Measurements from ENCODE around the gene ETHE1. TPM values are rescaled to one million over a fixed set of nuclear protein-coding genes. Genes with fewer than 3 reads are reported as not detected.

ETHE1 gene
- total RNA-seq, 3 donors from 2014 or later: 235 to 713 (median 450) TPM

DNA sequence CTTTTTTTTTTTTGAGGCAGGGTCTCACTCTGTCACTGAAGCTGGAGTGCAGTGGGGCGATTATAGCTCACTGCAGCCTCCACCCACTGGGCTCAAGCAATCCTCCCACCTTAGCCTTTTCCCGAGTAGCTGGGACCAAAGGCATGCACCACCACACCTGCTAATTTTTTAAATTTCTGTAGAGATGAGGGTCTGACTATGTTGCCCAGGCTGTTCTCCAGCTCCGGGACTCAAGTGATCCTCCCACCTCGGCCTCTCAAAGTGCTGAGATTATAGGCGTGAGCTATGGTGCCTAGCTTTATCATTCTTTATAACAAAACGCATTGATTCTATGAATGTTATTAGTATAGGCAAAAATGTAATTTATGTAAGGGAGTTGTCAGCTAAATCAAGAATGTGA lies 43.7 kb downstream of the ETHE1 start:
- Histone ChIP-seq H3K36me3 (ENCODE audit: low read depth) (no peaks in the 10 kb centered on the region), H3K9me3 (no peaks in the 10 kb centered on the region), H3K4me3 (no peak overlapping the region), H3K4me1 (ENCODE audit: low read depth) (no peaks in the 10 kb centered on the region)
- intact Hi-C loops (cut with DNase I, micrococcal nuclease): no loop called here
- DNase-seq (no peak), ATAC-seq (no peak)
- TF ChIP-seq, protein P1, sequence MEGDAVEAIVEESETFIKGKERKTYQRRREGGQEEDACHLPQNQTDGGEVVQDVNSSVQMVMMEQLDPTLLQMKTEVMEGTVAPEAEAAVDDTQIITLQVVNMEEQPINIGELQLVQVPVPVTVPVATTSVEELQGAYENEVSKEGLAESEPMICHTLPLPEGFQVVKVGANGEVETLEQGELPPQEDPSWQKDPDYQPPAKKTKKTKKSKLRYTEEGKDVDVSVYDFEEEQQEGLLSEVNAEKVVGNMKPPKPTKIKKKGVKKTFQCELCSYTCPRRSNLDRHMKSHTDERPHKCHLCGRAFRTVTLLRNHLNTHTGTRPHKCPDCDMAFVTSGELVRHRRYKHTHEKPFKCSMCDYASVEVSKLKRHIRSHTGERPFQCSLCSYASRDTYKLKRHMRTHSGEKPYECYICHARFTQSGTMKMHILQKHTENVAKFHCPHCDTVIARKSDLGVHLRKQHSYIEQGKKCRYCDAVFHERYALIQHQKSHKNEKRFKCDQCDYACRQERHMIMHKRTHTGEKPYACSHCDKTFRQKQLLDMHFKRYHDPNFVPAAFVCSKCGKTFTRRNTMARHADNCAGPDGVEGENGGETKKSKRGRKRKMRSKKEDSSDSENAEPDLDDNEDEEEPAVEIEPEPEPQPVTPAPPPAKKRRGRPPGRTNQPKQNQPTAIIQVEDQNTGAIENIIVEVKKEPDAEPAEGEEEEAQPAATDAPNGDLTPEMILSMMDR (IDR thresholded peaks at IDR 0.05): no peak

DNA sequence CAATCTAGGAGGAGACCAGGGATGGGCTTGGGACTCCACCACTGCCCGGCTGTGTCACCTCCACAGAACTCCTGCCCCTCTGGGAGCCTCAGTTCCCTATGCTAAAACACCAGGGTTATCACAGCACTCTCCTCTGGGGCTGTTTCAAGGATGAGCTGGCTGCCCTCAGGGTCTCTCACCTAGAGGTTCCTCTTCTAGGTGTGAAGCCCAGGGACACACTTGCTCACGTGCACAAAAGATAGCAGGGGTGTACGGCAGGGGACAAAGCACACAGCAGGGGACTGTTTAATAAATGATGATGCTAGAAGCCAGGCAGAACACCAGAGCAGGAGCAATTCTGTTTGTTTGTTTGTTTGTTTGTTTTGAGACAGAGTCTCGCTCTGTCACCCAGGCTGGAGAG lies 44.8 kb downstream of the ETHE1 start:
- TF ChIP-seq, protein P1 (IDR thresholded peaks at IDR 0.05): no peak
- no peak for ATAC-seq
- no peak for DNase-seq
- intact Hi-C loops (cut with DNase I, micrococcal nuclease): no loop called here
- Histone ChIP-seq H3K4me3 (no peak overlapping the region), H3K36me3 (ENCODE audit: low read depth) (no peaks in the 10 kb centered on the region), H3K4me1 (ENCODE audit: low read depth) (no peaks in the 10 kb centered on the region), H3K9me3 (no peaks in the 10 kb centered on the region)

DNA sequence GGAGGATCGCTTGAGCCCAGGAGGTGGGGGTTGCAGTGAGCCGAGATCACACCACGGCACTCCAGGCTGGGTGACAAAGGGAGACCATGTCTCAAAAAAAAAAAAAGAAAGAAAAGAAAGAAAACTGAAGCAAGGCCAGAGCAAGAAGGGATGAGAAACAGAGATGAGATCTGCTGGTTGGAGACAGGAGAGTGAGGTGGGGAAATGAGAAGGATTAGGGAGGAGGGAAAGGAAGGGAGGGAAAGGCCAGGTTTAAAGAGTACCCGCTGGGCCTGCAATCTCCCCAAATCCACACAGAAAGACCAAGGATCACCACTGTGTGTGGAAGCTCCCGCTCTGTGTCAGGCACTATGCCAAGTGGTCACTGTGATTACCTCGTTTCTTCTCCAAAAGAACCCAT lies 45.3 kb downstream of the ETHE1 start:
- TF ChIP-seq, protein P1 (IDR thresholded peaks at IDR 0.05): no peak
- Histone ChIP-seq H3K9me3 (no peaks in the 10 kb centered on the region), H3K36me3 (ENCODE audit: low read depth) (no peaks in the 10 kb centered on the region), H3K4me3 (no peak overlapping the region), H3K4me1 (ENCODE audit: low read depth) (no peaks in the 10 kb centered on the region)
- DNase-seq (no peak), ATAC-seq (no peak)
- intact Hi-C loops (cut with DNase I, micrococcal nuclease): no loop called here

DNA sequence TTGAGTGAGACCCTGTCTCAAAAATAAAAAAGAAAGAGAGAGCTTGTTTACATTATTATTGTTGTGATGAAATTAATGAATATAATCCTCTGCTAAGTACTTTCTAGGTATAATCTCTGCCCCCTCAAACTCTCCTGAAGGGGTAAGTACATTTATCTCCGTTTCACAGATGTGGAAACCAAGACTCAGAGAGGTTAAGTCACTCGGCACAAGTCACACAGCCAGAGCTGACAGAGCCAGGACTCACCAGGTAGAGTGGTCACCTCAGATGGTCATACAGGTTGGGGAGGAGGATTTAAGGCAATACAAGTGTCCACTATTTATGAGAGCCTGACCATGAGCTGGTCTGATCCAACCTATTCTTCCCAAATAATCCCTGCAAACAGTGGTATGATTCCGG lies 46.4 kb downstream of the ETHE1 start:
- H3K4me1 ChIP-seq (ENCODE audit: low read depth): no peaks in the 10 kb centered on the region
- no peak overlapping the region for H3K4me3 ChIP-seq
- TF ChIP-seq, protein P1 (IDR thresholded peaks at IDR 0.05): no peak
- H3K36me3 ChIP-seq (ENCODE audit: low read depth): no peaks in the 10 kb centered on the region
- H3K9me3 ChIP-seq: no peaks in the 10 kb centered on the region
- no peak for ATAC-seq
- intact Hi-C loops (cut with DNase I, micrococcal nuclease): no loop called here
- DNase-seq: no peak

DNA sequence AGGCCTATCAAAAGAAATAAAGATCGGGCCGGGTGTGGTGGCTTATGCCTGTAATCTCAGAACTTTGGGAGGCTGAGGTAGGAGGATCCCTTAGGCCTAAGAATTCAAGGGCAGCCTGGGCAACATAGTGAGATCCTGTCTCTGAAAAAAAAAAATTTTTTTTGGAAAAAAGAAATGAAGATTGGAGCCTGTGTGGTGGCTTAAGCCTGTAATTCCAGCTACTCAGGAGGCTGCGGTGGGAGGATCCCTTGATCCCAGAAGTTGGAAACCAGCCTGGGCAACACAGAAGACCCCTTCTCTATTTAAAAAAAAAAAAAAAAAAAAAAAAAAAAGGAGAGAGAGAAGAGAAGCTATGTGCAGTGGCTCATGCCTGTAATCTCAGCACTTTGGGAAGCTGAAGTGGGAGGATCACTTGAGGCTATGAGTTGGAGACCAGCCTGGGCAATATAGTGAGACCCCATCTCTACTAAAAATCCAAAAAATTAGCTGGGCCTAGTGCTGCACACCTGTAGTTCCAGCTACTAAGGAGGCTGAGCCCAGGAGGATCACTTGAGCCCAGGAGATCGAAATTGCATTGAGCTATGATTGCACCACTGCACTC lies 46.9 kb downstream of the ETHE1 start:
- no peak for ATAC-seq
- H3K4me3 ChIP-seq: no peak overlapping the region
- H3K9me3 ChIP-seq: no peaks in the 10 kb centered on the region
- no peaks in the 10 kb centered on the region for H3K4me1 ChIP-seq (ENCODE audit: low read depth)
- intact Hi-C loops (cut with DNase I, micrococcal nuclease): no loop called here
- no peaks in the 10 kb centered on the region for H3K36me3 ChIP-seq (ENCODE audit: low read depth)
- TF ChIP-seq, protein P1 (IDR thresholded peaks at IDR 0.05): no peak
- DNase-seq: no peak

DNA sequence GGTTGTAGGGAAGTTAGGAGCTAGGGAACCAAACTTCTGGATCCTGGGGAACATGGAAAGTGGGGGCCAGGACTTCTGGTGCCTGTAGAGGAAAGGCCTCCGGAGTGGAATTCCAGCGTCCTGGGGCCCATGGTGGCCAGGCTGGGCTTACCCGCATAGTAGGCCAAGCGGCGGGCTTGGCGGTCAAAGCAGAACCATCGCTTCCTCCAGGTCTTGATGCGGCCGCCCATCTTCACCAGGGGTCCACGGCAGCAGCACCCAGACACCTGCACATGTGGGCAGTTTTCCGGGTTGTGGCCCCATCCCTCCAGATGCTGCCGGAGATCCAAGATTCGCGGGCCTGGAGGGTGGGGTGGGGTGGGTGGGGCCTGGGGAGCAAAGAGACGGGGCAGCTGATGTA lies 47.8 kb downstream of the ETHE1 start:
- ATAC-seq (no peak), DNase-seq (no peak)
- TF ChIP-seq, protein P1 (IDR thresholded peaks at IDR 0.05): no peak
- no peaks in the 10 kb centered on the region for H3K9me3 ChIP-seq
- H3K4me1 ChIP-seq (ENCODE audit: low read depth): peaks cover 3% of the 10 kb centered on the region
- intact Hi-C loops (cut with DNase I, micrococcal nuclease): no loop called here
- no peaks in the 10 kb centered on the region for H3K36me3 ChIP-seq (ENCODE audit: low read depth)
- no peak overlapping the region for H3K4me3 ChIP-seq
